Stimulated activated memory B cell treated with anti-CD40 and anti-IgM and Interleukin-4, amounts not matched to agents 10 μg/mL and 1 μg/mL and 100 μg/mL, for 72 hours (primary cell): ENCODE measurements around the gene TBX20.
"Not testable (repeated sequence)": the region's sequence is repeated elsewhere in the genome, so short reads cannot be mapped to it uniquely, and the experiment has no call there.

Experiments used
- ATAC-seq: fragments of 150-1000 bp; cut with Tn5 transposase; 2 replicates; pipeline ENCODE4 v1.10.0; 2021
- H3K27ac Mint-ChIP-seq: one replicate; pipeline ENCODE4 v1.8.0; 2022; ENCODE audit warnings: mild to moderate bottlenecking, mixed read lengths
- H3K27me3 Mint-ChIP-seq: one replicate; pipeline ENCODE4 v1.8.0; 2022; ENCODE audit warnings: mixed read lengths
- H3K36me3 Mint-ChIP-seq: one replicate; pipeline ENCODE4 v1.8.0; 2022; ENCODE audit warnings: mixed read lengths
- H3K4me1 Mint-ChIP-seq: one replicate; pipeline ENCODE4 v1.8.0; 2022; ENCODE audit warnings: mixed read lengths
- H3K4me3 Mint-ChIP-seq: one replicate; pipeline ENCODE4 v1.8.0; 2022; ENCODE audit warnings: mild to moderate bottlenecking, moderate library complexity, mixed read lengths
- H3K9me3 Mint-ChIP-seq: one replicate; pipeline ENCODE4 v1.8.0; 2022; ENCODE audit warnings: mixed read lengths

The TBX20 gene

GRCh38 chr7:35206924-35207323 is 47.0 kb downstream of the TBX20 start:
- not testable (repeated sequence) for H3K4me1 Mint-ChIP-seq, H3K27ac Mint-ChIP-seq, H3K4me3 Mint-ChIP-seq, H3K27me3 Mint-ChIP-seq, H3K36me3 Mint-ChIP-seq, ATAC-seq, H3K9me3 Mint-ChIP-seq

- not testable (repeated sequence) for H3K27ac Mint-ChIP-seq, H3K27me3 Mint-ChIP-seq, ATAC-seq, H3K4me1 Mint-ChIP-seq, H3K36me3 Mint-ChIP-seq, H3K9me3 Mint-ChIP-seq, H3K4me3 Mint-ChIP-seq
These were observed 49.0 kb downstream of the TBX20 start for GRCh38 chr7:35204850-35205249.

GRCh38 chr7:35204031-35204430 is 49.9 kb downstream of the TBX20 start:
- ATAC-seq, H3K4me3 Mint-ChIP-seq, H3K36me3 Mint-ChIP-seq, H3K27ac Mint-ChIP-seq, H3K4me1 Mint-ChIP-seq, H3K27me3 Mint-ChIP-seq, H3K9me3 Mint-ChIP-seq: not testable (repeated sequence)

- H3K9me3 Mint-ChIP-seq, ATAC-seq, H3K4me3 Mint-ChIP-seq, H3K36me3 Mint-ChIP-seq, H3K27me3 Mint-ChIP-seq, H3K27ac Mint-ChIP-seq, H3K4me1 Mint-ChIP-seq: not testable (repeated sequence)
These were observed 51.5 kb downstream of the TBX20 start for GRCh38 chr7:35202353-35202752.

- peaks cover 19% of the 10 kb centered on the region for H3K27me3 Mint-ChIP-seq
- H3K4me1 Mint-ChIP-seq, H3K4me3 Mint-ChIP-seq, H3K36me3 Mint-ChIP-seq, H3K27ac Mint-ChIP-seq, H3K9me3 Mint-ChIP-seq, ATAC-seq: not testable (repeated sequence)
These were observed 53.7 kb downstream of the TBX20 start for GRCh38 chr7:35200170-35200569.

GRCh38 chr7:35198370-35199140 is 55.3 kb downstream of the TBX20 start:
- not testable (repeated sequence) for H3K9me3 Mint-ChIP-seq, H3K4me3 Mint-ChIP-seq, H3K4me1 Mint-ChIP-seq, H3K27ac Mint-ChIP-seq, ATAC-seq, H3K36me3 Mint-ChIP-seq
- H3K27me3 Mint-ChIP-seq, result peaks cover 19% of the 10 kb centered on the region

GRCh38 chr7:35191571-35191970 is 62.3 kb downstream of the TBX20 start:
- H3K4me1 Mint-ChIP-seq, H3K9me3 Mint-ChIP-seq, H3K27ac Mint-ChIP-seq, ATAC-seq, H3K4me3 Mint-ChIP-seq, H3K36me3 Mint-ChIP-seq: not testable (repeated sequence)
- H3K27me3 Mint-ChIP-seq, result peaks cover 21% of the 10 kb centered on the region

- Mint-ChIP-seq H3K4me1 (peaks cover 11% of the 10 kb centered on the region), H3K27me3 (peaks cover 25% of the 10 kb centered on the region)
- not testable (repeated sequence) for ATAC-seq, H3K27ac Mint-ChIP-seq, H3K9me3 Mint-ChIP-seq, H3K36me3 Mint-ChIP-seq, H3K4me3 Mint-ChIP-seq
These were observed 63.6 kb downstream of the TBX20 start for GRCh38 chr7:35190146-35190773.

GRCh38 chr7:35186751-35187150 is 67.1 kb downstream of the TBX20 start:
- peaks cover 11% of the 10 kb centered on the region for H3K4me1 Mint-ChIP-seq
- H3K4me3 Mint-ChIP-seq, result peak overlapping the region; percentile 69
- not testable (repeated sequence) for ATAC-seq, H3K27ac Mint-ChIP-seq, H3K36me3 Mint-ChIP-seq, H3K9me3 Mint-ChIP-seq
- peaks cover 32% of the 10 kb centered on the region for H3K27me3 Mint-ChIP-seq

- peak overlapping the region; percentile 69 for H3K4me3 Mint-ChIP-seq
- peaks cover 11% of the 10 kb centered on the region for H3K4me1 Mint-ChIP-seq
- no peaks in the 10 kb centered on the region for H3K9me3 Mint-ChIP-seq
- peaks cover 32% of the 10 kb centered on the region for H3K27me3 Mint-ChIP-seq
- peak; percentile 39 for ATAC-seq
- H3K36me3 Mint-ChIP-seq, result no peaks in the 10 kb centered on the region
- H3K27ac Mint-ChIP-seq, result no peak overlapping the region
These were observed 67.8 kb downstream of the TBX20 start for GRCh38 chr7:35185908-35186731.

GRCh38 chr7:35185578-35185907 is 68.4 kb downstream of the TBX20 start:
- H3K9me3 Mint-ChIP-seq, H3K4me3 Mint-ChIP-seq, H3K36me3 Mint-ChIP-seq, ATAC-seq, H3K27ac Mint-ChIP-seq: not testable (repeated sequence)
- Mint-ChIP-seq H3K27me3 (peaks cover 32% of the 10 kb centered on the region), H3K4me1 (peaks cover 11% of the 10 kb centered on the region)

GRCh38 chr7:35184961-35185360 is 68.9 kb downstream of the TBX20 start:
- H3K4me3 Mint-ChIP-seq, H3K36me3 Mint-ChIP-seq, H3K9me3 Mint-ChIP-seq, H3K27ac Mint-ChIP-seq, ATAC-seq: not testable (repeated sequence)
- Mint-ChIP-seq H3K27me3 (peaks cover 32% of the 10 kb centered on the region), H3K4me1 (peaks cover 11% of the 10 kb centered on the region)

GRCh38 chr7:35183873-35184503 is 69.9 kb downstream of the TBX20 start:
- H3K9me3 Mint-ChIP-seq, H3K4me3 Mint-ChIP-seq, H3K36me3 Mint-ChIP-seq, ATAC-seq, H3K27ac Mint-ChIP-seq: not testable (repeated sequence)
- peaks cover 32% of the 10 kb centered on the region for H3K27me3 Mint-ChIP-seq
- peaks cover 11% of the 10 kb centered on the region for H3K4me1 Mint-ChIP-seq

GRCh38 chr7:35180665-35181064 is 73.2 kb downstream of the TBX20 start:
- not testable (repeated sequence) for H3K36me3 Mint-ChIP-seq, H3K4me1 Mint-ChIP-seq, H3K27ac Mint-ChIP-seq, H3K4me3 Mint-ChIP-seq, ATAC-seq, H3K9me3 Mint-ChIP-seq
- H3K27me3 Mint-ChIP-seq, result peaks cover 20% of the 10 kb centered on the region

- ATAC-seq, H3K4me3 Mint-ChIP-seq, H3K4me1 Mint-ChIP-seq, H3K36me3 Mint-ChIP-seq, H3K9me3 Mint-ChIP-seq, H3K27ac Mint-ChIP-seq: not testable (repeated sequence)
- peaks cover 17% of the 10 kb centered on the region for H3K27me3 Mint-ChIP-seq
These were observed 80.7 kb downstream of the TBX20 start for GRCh38 chr7:35173176-35173575.
